OCI-LY3 (cell line): ENCODE measurements around the gene SCUBE1.

Source experiments
- EZH2phosphoT487 ChIP-seq: fragments of 200-600 bp; shearing (Covaris generic); IDR thresholded peaks from 2 replicates; pipeline ENCODE4 v1.6.1; 2018; ENCODE audit warnings: antibody characterized with exemption, mixed run types, low read depth
- TF ChIP-seq, protein P1 (sequence below): fragments of 200-600, 300-600 bp; sonication (generic); IDR thresholded peaks from 2 replicates; pipeline ENCODE4 v1.5.1; 2014; ENCODE audit warnings: antibody characterized with exemption, low read length, low read depth

DNA sequence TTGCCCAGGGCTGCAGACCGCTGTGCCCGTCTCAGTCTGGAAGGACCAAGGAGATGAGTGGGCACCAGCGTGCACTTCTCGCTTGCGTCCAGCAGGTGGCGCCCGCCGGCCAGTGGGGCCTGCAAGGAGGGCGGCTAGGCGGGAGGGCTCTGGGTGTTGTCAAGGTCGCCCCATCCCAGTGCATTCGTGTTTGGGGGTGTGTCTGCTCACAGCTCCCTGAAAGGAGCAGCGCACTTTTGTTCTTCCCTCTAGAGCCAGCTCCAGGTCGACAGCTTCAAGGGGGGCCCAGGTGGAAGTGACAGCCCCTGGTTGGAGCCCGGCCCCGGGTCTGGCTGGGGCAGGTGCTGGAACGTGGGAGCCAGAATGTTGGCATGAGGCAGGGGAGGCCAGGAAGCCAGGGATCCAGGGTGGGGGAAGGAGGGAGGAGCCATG lies 45.3 kb upstream of the SCUBE1 start:
- TF ChIP-seq, protein P1, sequence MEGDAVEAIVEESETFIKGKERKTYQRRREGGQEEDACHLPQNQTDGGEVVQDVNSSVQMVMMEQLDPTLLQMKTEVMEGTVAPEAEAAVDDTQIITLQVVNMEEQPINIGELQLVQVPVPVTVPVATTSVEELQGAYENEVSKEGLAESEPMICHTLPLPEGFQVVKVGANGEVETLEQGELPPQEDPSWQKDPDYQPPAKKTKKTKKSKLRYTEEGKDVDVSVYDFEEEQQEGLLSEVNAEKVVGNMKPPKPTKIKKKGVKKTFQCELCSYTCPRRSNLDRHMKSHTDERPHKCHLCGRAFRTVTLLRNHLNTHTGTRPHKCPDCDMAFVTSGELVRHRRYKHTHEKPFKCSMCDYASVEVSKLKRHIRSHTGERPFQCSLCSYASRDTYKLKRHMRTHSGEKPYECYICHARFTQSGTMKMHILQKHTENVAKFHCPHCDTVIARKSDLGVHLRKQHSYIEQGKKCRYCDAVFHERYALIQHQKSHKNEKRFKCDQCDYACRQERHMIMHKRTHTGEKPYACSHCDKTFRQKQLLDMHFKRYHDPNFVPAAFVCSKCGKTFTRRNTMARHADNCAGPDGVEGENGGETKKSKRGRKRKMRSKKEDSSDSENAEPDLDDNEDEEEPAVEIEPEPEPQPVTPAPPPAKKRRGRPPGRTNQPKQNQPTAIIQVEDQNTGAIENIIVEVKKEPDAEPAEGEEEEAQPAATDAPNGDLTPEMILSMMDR: peak; percentile 98
- TF ChIP-seq EZH2phosphoT487: no peak
